Stimulated activated CD8-positive, alpha-beta memory T cell treated with anti-CD3 and anti-CD28 coated beads, Interleukin-7, amount 100 ng/mL, for 4 hours (primary cell): Measurements from ENCODE around the gene CADM2.
"Not testable (repeated sequence)": the region's sequence is repeated elsewhere in the genome, so short reads cannot be mapped to it uniquely, and the experiment has no call there.

ENCODE experiments used
- DNase-seq, 2 donors: peaks; one replicate each; pipeline ENCODE4 v3.0.0-alpha.2; 2020; ENCODE audit warnings: low read depth in 2 of 2

The CADM2 gene

DNA sequence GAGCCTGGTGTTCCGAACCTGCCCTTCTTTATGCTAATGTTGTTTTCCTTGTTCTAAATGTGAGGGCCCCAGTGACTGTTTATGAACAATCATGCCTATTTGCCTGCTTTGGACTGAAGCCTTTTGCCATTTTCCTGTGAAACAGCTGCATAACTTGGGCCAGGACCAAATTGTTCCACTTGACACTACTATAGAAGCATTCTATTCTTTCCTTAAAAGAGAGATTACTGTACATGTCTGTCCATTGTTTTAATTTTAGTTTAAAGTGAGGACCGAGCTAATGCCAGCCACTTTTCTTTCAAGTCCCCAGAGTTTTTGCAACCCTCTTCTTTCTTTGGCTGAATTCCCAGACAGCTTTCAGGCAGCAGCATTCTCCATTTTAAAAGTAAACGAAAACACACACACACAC is 980.3 kb downstream of the CADM2 start:
- DNase-seq, result no peak

DNA sequence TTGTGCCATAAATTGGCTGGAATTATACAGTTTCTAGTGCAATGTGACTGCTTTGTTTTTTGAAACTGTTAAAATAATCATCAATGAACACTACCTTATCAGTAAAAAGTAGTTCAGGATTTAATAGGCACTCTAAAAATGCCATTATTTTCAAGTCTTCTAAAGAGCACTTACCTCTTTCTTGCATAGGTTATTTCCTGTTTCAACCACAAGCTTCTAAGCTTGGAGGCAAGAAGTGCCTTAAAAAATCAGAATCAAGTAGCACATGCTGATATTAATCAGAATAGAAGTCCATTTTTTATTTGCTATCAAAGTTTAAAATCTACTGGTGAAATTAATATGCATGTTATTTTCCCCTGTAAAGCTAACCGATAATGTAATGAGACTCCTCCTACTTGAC is 991.6 kb downstream of the CADM2 start:
- DNase-seq, result no peak

DNA sequence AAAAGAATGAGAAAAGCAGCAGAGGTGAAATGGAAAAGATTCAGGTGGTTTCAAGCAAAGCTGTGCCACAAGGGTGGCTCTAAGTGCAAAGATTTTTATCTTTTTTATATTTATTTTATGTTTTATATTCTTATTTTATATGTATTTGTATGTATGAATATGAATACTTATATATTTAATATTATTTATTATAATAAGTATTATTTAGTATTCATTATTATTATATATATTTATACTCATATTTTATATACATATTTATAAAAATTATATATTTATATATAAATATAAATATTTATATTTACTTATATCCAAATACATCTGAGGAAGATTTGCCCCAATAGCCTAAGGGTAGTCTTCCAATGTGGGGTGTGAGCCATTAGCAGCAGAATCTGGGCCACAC is 1002.0 kb downstream of the CADM2 start:
- DNase-seq, result no peak

DNA sequence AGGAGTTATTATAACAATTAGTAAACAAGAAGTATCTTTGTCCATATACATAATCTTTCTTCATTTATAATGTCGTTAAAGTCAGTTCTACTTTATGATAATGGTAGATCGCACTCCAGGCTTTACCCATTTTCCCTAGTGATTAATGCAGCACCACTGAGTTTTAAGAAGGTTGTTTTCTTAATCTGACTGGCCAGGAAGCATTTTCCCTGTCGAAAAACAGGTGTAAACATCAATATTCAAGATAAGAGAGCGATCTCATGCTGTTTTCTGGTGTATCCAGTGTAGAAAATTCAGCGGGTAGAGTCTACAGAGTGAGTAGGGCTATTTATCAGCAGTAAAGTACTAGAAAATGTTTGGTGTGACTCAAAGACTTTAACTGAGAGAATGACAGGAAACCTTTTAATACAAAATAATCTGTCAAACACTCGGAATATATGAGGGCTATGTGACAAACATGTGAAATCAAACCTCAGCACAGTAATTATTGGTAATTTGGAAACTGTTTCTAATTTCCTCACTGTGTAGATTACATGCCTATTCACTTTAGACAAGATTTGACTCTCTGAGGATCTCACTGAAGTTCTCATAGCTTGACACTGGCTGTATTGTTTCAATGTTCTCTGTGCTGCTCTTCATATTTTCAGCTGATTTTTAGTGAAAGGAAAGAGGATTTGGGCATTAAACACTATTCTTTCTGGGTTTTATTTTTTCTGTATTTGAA is 1019.0 kb downstream of the CADM2 start:
- DNase-seq, result no peak

DNA sequence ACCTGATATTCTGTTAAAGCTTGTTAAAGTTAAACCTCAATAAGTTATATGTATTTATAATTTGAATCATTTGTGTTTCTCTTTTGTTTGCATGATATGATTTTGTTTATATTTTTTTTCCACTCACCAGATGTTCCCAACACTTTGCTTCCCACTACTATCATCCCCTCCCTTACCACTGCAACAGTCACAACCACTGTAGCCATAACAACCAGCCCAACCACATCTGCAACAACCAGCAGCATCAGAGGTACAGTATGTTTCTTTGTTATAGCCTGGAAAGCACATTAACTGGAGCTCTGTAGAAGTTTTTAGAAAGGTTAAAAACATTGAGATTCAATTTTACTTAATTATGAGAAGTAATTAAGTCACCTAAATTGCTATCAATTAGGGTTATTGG is 1020.2 kb downstream of the CADM2 start:
- no peak for DNase-seq

DNA sequence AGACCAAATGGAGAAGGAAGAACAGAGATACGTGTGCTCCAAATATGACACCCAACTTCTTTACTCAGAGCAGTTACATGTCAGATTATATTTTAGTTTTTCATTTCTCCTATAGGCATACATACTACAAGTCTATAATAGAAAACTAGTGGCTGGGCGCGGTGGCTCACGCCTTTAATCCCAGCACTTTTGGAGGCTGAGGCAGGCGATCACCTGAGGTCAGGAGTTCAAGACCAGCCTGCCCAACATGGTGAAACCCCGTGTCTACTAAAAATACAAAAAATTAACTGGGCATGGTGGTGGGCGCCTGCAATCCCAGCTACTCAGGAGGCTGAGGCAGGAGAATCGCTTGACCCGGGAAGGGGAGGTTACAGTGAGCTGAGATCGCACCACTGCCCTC is 1030.8 kb downstream of the CADM2 start:
- not testable (repeated sequence) for DNase-seq

DNA sequence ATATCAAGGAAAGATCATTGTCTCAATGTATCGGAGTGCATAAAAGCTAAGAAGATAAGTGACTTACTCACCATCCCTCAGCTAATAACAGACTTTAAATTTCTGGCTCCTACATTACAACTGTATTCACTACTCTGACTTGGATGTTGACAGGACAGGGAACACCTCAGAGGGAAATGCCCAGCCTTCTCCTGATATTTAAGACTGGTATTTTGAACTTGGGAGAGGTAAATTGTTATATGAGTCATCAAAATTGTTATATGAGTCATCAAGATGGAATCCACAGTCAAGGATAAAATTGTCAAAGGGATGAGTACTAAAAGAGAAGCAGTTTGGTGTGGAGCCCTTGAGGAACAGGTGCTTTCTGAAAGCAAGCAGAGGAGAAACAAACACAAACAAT is 1070.8 kb downstream of the CADM2 start:
- DNase-seq, result no peak

DNA sequence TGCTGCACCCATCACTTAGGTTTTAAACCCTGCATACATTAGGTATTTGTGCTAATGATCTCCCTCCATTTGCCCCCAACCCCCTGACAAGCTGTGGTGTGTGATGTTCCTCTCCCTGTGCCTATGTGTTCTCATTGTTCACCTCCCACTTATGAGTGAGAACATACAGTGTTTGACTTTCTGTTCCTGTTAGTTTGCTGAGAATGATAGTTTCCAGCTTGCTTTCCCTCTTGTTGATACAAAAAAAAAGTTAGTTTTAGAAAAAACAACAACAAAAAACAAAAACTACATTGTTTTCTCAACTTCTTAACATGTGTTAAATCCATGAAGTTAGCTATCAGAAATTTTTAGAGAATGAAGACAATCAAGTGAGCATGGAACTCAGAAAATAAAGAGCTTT is 1079.1 kb downstream of the CADM2 start:
- no peak for DNase-seq

DNA sequence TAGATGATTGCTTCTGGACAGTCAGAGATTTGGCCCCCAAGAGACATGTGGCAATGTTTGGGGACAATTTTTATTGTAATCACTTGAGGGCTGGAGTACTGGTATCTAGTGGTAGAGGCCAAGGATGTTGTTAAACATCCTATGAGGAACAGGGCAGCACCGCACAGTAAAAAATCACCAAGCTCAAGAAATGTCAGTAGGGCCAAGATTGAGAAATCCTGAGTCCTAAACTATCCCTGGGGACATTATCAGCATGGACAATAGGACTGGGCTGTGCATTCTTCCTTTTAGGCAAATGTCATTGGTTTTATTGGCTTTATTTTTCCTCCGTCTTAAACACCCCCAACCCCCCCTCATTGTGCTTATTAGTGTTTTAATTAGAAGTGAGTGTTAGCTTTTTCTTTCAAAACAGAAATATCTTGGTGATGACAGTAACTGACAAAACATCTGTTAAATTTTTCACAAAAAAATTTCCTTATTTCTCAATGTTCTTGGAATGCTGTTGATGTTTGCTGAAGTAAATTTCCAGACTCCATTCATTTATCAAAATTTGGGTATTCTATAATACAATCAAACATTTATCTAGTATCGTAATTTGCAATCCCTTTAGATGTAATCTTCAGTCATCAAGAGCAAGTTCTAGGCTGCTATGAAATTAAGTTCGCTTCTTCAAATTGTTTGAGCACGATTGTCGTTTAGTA is 1087.8 kb downstream of the CADM2 start:
- DNase-seq, result no peak

DNA sequence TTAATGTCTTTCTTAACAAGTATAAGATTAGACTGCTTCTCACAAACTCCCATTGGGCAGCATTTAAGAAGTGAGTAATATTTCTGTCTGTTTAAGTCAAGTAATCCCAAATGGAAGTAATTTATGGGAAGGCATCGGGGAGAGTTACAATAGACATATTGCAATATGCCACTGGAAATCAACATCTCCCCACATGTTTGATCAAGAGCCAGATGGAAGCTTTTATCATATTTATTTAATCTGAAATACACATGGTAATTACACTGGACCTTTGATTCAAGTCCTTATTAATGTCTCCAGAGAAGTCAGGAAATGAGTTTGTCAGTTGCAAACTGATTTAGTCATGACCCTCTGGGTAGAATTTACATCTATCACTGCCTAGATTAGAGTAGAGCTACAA is 1088.4 kb downstream of the CADM2 start:
- DNase-seq, result no peak

DNA sequence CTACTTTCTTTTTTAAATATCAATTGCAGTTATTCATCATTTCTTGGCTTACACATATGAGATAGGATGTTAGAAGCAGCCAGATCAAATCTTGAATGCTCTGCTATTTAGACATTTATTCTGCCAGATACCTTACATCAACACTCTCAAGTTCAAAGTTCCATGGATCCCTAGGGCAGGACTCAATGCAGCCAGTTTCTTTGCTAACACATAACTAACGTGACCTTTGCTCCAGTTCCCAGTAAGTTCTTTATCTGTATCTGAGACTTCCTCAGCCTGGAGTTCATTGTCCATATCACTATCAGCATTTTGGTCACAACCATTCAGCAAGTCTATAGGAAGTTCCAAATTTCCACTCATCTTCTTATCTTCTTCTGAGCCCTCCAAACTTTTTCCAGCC is 1092.3 kb downstream of the CADM2 start:
- DNase-seq, result no peak

DNA sequence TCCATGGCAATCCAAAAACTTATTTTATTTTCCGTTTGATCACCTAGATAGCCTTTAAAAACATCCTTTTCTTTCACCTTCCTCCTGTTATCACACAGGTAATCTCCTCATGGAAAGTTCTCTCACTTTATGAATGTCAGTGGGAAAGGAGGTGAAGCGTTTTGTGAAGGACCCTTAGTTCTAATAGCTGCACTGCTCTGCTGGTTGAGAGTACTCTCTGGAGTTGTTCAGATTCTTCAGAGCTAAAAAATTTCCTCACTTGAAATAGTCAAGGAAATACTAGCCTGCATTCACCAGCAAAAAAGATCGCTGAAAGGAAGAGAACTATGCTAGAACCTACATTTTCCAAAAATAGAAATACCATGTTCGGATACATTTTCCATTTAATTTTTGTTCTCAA is 1097.2 kb downstream of the CADM2 start:
- DNase-seq, result no peak

DNA sequence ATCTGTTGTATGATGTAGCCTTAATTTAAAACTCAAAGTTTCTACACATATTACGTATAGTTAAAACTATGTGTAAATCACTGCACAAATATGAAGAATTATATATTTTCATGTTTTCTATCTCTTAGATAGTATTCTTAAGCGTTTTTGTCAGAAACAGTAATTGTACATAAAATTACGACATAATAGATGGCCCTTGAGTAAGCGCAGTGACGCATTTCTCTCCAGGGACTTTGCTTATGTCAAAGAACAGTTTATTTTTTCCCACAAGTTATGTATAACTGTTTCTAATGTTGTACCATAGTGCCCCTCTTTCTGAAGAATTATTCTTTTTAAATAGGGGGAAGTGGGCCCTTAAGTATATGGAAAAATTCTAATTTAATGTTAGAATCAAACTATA is 1098.2 kb downstream of the CADM2 start:
- no peak for DNase-seq

DNA sequence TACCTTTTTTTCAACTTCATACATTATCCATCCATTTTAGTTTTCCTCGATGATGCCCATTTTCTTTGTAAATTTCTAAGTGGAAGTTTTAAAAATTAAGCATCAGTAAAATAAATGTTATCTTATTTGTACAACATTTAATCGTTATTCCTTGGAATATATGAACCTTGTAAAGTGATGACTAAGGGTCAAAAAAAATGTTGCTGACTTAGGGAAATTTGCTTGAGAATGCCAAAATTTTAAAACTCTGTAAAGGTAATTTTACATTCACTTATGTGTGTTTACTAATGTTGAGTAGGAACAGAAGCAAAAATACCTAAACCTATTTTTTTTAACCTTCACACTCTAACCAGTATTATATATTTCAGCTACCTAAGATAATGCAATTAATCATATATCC is 1115.0 kb downstream of the CADM2 start:
- no peak for DNase-seq

DNA sequence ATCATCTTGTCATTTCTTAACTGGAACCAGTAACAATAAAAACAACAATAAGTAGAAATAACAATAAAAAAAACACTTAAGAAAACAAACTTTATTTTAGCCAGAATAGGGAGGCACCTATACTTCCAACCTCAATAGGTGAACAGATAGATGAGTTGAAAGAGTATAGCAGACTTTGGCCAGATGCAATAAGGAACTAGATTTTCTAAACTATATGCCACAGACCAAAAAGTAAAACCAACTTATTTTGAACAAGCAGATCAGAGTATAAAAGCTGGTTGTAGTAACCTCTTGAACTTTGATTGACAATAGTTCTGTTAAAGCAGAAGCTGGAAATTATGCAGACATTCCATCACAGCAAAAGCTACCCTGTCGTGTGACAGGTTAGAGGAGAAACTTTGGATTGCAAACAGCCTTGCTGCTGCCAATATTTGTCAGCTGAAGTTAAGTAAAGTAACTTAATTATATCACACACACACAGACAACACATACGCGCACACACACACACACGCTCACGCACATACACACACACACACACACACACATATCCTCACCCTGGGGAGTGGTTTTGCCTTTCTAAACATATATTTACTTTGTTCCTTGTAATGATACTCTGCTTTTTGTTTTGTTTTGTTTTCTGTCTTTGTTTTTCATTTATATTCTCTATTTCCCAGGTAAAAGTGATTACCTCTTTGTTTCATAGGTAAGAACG is 1128.5 kb downstream of the CADM2 start:
- DNase-seq, result no peak

DNA sequence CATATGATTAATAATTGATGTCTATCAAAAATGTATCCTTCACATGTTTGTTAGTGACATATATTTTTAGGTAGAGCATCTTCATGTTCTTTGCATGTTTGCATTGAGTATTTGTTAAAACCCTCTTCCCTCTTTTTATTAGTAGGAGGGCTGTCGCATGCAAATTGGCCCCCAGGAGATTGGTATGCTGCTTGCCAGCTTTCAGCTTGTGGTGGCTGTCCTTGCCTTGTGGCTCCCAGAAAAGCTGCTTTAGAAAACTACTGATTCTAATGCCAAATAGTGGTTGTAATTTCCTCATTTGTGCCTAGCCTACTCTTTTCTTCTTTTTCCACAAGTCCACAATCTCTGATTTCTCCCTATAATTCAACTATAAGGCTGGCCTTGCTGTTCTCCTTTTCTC is 1145.4 kb downstream of the CADM2 start:
- no peak for DNase-seq

DNA sequence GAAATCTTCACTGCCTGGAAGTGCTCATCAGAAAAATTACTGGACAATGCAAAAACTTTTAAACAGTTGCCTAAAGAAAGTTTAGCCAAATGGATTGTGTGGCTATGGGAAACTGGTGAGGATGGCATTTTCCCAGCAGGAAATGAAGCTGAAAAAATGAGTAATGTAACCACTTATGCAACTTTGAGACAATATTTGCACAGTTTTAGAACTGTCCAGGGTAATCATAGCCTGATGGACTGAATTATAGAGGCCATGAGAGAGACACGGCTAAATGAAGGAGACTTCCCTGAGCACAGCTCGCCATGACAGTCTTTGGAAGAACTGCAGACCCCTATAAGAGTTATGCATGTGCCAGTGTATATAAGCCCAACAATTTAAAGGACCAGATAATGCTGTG is 1150.6 kb downstream of the CADM2 start:
- no peak for DNase-seq
